IMR-90 (cell line): Measurements from ENCODE around the gene URAD. TPM values are rescaled to one million over a fixed set of nuclear protein-coding genes. Genes with fewer than 3 reads are reported as not detected.
A peak's percentile ranks its signal among the peaks of the same experiment; 100 is the strongest.

Experiments
- ATAC-seq: fragments of 200-7000 bp; cut with Tn5 transposase; 2 replicates; pipeline ENCODE4 v1.9.1; 2020; ENCODE audit warnings: low read depth, mild to moderate bottlenecking, moderate library complexity
- BruUV-seq: library from RNA; stranded (reverse); fragments of 400-500 nt; replicated peaks from 2 replicates; lab custom pipeline; 2021; lab: Mats Ljungman, UMichigan
- CTCF ChIA-PET: fragments of 300-600 bp; formaldehyde crosslinking; extraction: SDS; loops from one replicate; lab custom pipeline; 2021; ENCODE audit warnings: antibody characterized with exemption; lab: Yijun Ruan, JAX
- POLR2A ChIA-PET: fragments of 300-600 bp; sonication (Branson Sonifier 250); formaldehyde crosslinking; loops from one replicate; lab custom pipeline; 2022; ENCODE audit warnings: antibody characterized with exemption; ENCODE audit not compliant: unreplicated experiment; lab: Charles Lee
- DNase-seq: peaks from one replicate; pipeline ENCODE4 v3.0.0; 2013
- H2AFZ ChIP-seq: replicated peaks from 2 replicates; pipeline ENCODE3; 2013; ENCODE audit warnings: low read length, mild to moderate bottlenecking; ENCODE audit not compliant: poor library complexity
- H2AK5ac ChIP-seq: 2 replicates; pipeline ENCODE4 v1.6.1; 2013; ENCODE audit warnings: low read depth, low read length, inconsistent platforms
- H2AK9ac ChIP-seq: replicated peaks from 2 replicates; pipeline ENCODE3; 2013; ENCODE audit warnings: mild to moderate bottlenecking, low read depth, low read length, moderate library complexity; ENCODE audit not compliant: poor library complexity
- H2BK120ac ChIP-seq: 2 replicates; pipeline ENCODE4 v1.6.1; 2013; ENCODE audit warnings: low read depth, low read length, inconsistent platforms
- H2BK15ac ChIP-seq: 3 replicates; pipeline ENCODE4 v1.6.1; 2013; ENCODE audit warnings: low read depth, low read length, inconsistent platforms
- H2BK20ac ChIP-seq: 2 replicates; pipeline ENCODE4 v1.6.1; 2013; ENCODE audit warnings: low read depth, mild to moderate bottlenecking, inconsistent platforms, low read length, moderate library complexity
- H2BK5ac ChIP-seq: 2 replicates; pipeline ENCODE4 v1.6.1; 2013; ENCODE audit warnings: mild to moderate bottlenecking, low read depth, low read length, inconsistent platforms; ENCODE audit not compliant: poor library complexity, severe bottlenecking
- H3K14ac ChIP-seq: replicated peaks from 2 replicates; pipeline ENCODE4 v1.6.1; 2013; ENCODE audit warnings: low read depth, low read length, inconsistent platforms
- H3K18ac ChIP-seq: 2 replicates; pipeline ENCODE4 v1.6.1; 2013; ENCODE audit warnings: low read depth, low read length, control low read depth
- H3K23ac ChIP-seq: 2 replicates; pipeline ENCODE4 v1.6.1; 2013; ENCODE audit warnings: low read depth, low read length, inconsistent platforms
- H3K27ac ChIP-seq: 2 replicates; pipeline ENCODE4 v1.5.1; 2013; ENCODE audit warnings: mild to moderate bottlenecking, control low read depth, low read length; ENCODE audit not compliant: insufficient read depth
- H3K27me3 ChIP-seq: 2 replicates; pipeline ENCODE4 v1.6.1; 2013; ENCODE audit warnings: low read length; ENCODE audit not compliant: control insufficient read depth, insufficient read depth
- H3K36me3 ChIP-seq: 2 replicates; pipeline ENCODE4 v1.6.1; 2013; ENCODE audit warnings: low read length, mixed read lengths; ENCODE audit not compliant: control insufficient read depth, insufficient read depth
- H3K4ac ChIP-seq: 2 replicates; pipeline ENCODE4 v1.6.1; 2013; ENCODE audit warnings: low read depth, low read length, inconsistent platforms
- H3K4me1 ChIP-seq: 2 replicates; pipeline ENCODE4 v1.6.1; 2013; ENCODE audit warnings: low read length, mixed read lengths; ENCODE audit not compliant: control insufficient read depth, insufficient read depth
- H3K4me2 ChIP-seq: 2 replicates; pipeline ENCODE4 v1.6.1; 2013; ENCODE audit warnings: low read depth, mild to moderate bottlenecking, control low read depth, low read length, moderate library complexity
- H3K4me3 ChIP-seq: 2 replicates; pipeline ENCODE4 v1.5.1; 2013; ENCODE audit warnings: low read depth, mild to moderate bottlenecking, control low read depth, low read length, moderate library complexity; ENCODE audit not compliant: insufficient read depth
- H3K56ac ChIP-seq: 2 replicates; pipeline ENCODE4 v1.6.1; 2013; ENCODE audit warnings: low read length, inconsistent platforms; ENCODE audit not compliant: insufficient read depth; ENCODE audit errors: extremely low read depth
- H3K79me1 ChIP-seq, 2 experiments: 2 replicates each; pipeline ENCODE4 v1.6.1; 2013; ENCODE audit warnings: low read length in 2 of 2, inconsistent platforms in 1 of 2, low read depth in 1 of 2
- H3K9ac ChIP-seq: 2 replicates; pipeline ENCODE4 v1.6.1; 2013; ENCODE audit warnings: low read depth, low read length, control low read depth
- H3K9me1 ChIP-seq: 2 replicates; pipeline ENCODE4 v1.6.1; 2013; ENCODE audit warnings: low read length, inconsistent platforms; ENCODE audit not compliant: insufficient read depth
- H3K9me3 ChIP-seq: 2 replicates; pipeline ENCODE4 v1.6.1; 2013; ENCODE audit warnings: low read length; ENCODE audit not compliant: control insufficient read depth, insufficient read depth
- H4K20me1 ChIP-seq: 2 replicates; pipeline ENCODE4 v1.6.1; 2013; ENCODE audit warnings: low read length, inconsistent platforms; ENCODE audit not compliant: insufficient read depth
- H4K5ac ChIP-seq: 2 replicates; pipeline ENCODE4 v1.6.1; 2013; ENCODE audit warnings: mild to moderate bottlenecking, low read depth, low read length, control low read depth
- H4K8ac ChIP-seq, 2 experiments: 2 replicates each; pipeline ENCODE4 v1.6.1; 2013; ENCODE audit warnings: low read depth in 2 of 2, low read length in 2 of 2, control low read depth in 1 of 2, inconsistent platforms in 1 of 2
- H4K91ac ChIP-seq: 2 replicates; pipeline ENCODE4 v1.6.1; 2013; ENCODE audit warnings: low read depth, low read length, inconsistent platforms; ENCODE audit not compliant: insufficient read depth
- BHLHE40 ChIP-seq: fragments of 150-350 bp; IDR thresholded peaks from 2 replicates; pipeline ENCODE4 v1.6.1; 2016; ENCODE audit warnings: mild to moderate bottlenecking, low read depth, low read length
- CEBPB ChIP-seq: IDR thresholded peaks from 2 replicates; pipeline ENCODE4 v1.6.1; 2012; ENCODE audit warnings: low read depth, low read length, improper control_type of control experiment
- CHD1 ChIP-seq: IDR thresholded peaks from 2 replicates; pipeline ENCODE4 v1.6.1; 2012; ENCODE audit warnings: low read depth, low read length, improper control_type of control experiment
- MAZ ChIP-seq: IDR thresholded peaks from 2 replicates; pipeline ENCODE4 v1.6.1; 2012; ENCODE audit warnings: low read depth, mild to moderate bottlenecking, low read length, improper control_type of control experiment, moderate library complexity, borderline replicate concordance
- NFE2L2 ChIP-seq: fragments of 150-350 bp; IDR thresholded peaks from 2 replicates; pipeline ENCODE4 v1.6.1; 2016; ENCODE audit warnings: low read depth, mild to moderate bottlenecking, low read length
- WGBS, 2 experiments: methylation state at CpG; one replicate each; pipeline versions ENCODE4 v1.1.5 to v1.1.7; 2013; ENCODE audit warnings: missing lambda C conversion rate in 2 of 2; ENCODE audit not compliant: insufficient read length in 1 of 2; ENCODE audit errors: extremely low coverage in 2 of 2; 5-methylcytosine and 5-hydroxymethylcytosine counted together
- dilution Hi-C: fragments of 300-500 bp; cut with HindIII; formaldehyde crosslinking; loops from one replicate; pipeline ENCODE4 v1.14.3; 2018; ENCODE audit warnings: low sequenced_read_pairs; ENCODE audit not compliant: unreplicated experiment
- in situ Hi-C: fragments of 300-500 bp; cut with MboI; formaldehyde crosslinking; loops from 3 replicates; pipeline ENCODE4 v1.14.3; 2019; ENCODE audit warnings: low sequenced_read_pairs, inconsistent platforms, mixed read lengths
- intact Hi-C: fragments of 100-400 bp; cut with micrococcal nuclease; formaldehyde crosslinking; loops from 2 replicates; pipeline ENCODE4 v1.10.0; 2022
- polyA plus RNA-seq, 3 experiments: library from polyadenylated mRNA; depleted of rRNA; stranded (reverse); fragments of >200 nt; gene quantifications; 2 replicates each; pipeline ENCODE4 v1.2.3, GENCODE V29; 2012; ENCODE audit warnings: low replicate concordance in 1 of 3
- total RNA-seq: library from RNA; depleted of rRNA; stranded (reverse); fragments of >200 nt; gene quantifications from 2 replicates; pipeline ENCODE4 v1.2.3, GENCODE V29; 2012
- TF ChIP-seq, protein P1 (sequence below): fragments of 150-350 bp; IDR thresholded peaks from 2 replicates; pipeline ENCODE4 v1.6.1; 2017; ENCODE audit warnings: mild to moderate bottlenecking, antibody characterized with exemption, low read length, low read depth

Gene URAD
- total and polyA plus RNA-seq, 2 of the 4 experiments (the other 2 are of a cell fraction): not detected

DNA sequence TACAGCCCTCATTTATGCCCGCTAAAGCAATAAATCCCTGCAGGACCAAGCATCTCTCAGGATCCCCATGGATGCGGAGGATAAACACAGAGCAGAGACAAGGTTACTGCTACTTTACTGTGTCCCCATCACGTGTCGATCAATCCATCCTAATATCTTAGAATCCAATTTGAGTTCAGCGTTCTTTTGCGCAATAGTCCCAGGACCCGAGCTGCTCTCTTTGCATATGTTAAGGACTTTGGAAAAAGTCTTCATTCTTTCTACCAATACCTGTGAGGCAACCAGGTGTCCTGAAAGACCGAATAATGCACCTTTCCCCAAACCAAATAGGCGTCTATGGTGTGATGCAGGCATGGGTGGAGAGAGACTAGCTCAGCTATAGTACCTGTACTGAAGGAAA lies 38.0 kb upstream of the URAD start:
- H2AFZ ChIP-seq: no peak overlapping the region
- no peak overlapping the region for H2BK5ac ChIP-seq
- H4K8ac ChIP-seq: no peak overlapping the region
- H3K4ac ChIP-seq: no peak overlapping the region
- H3K23ac ChIP-seq: no peak overlapping the region
- TF ChIP-seq, protein P1, sequence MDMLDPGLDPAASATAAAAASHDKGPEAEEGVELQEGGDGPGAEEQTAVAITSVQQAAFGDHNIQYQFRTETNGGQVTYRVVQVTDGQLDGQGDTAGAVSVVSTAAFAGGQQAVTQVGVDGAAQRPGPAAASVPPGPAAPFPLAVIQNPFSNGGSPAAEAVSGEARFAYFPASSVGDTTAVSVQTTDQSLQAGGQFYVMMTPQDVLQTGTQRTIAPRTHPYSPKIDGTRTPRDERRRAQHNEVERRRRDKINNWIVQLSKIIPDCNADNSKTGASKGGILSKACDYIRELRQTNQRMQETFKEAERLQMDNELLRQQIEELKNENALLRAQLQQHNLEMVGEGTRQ: no peak
- no peak for TF ChIP-seq MAZ
- TF ChIP-seq BHLHE40: no peak
- no peak for TF ChIP-seq NFE2L2
- TF ChIP-seq CEBPB: peak; percentile 50; the same call in 1 of the 2 replicates
- TF ChIP-seq CHD1: no peak
- no peak overlapping the region for H3K18ac ChIP-seq
- POLR2A ChIA-PET: no interaction called here
- no peak overlapping the region for H4K5ac ChIP-seq
- no peak overlapping the region for H3K9ac ChIP-seq
- dilution Hi-C loops: no loop called here
- H3K9me1 ChIP-seq: peaks cover 9% of the 10 kb centered on the region; the same call in 1 of the 2 replicates
- no peak overlapping the region for H3K4me2 ChIP-seq
- H3K27ac ChIP-seq: no peak overlapping the region
- intact Hi-C loops: no loop called here
- DNase-seq: no peak
- H3K4me1 ChIP-seq: peaks cover 8% of the 10 kb centered on the region
- H2AK9ac ChIP-seq: no peak overlapping the region
- in situ Hi-C loops: no loop called here
- ATAC-seq: no peak
- peak overlapping the region; percentile 6; the same call in 1 of the 2 replicates for H4K91ac ChIP-seq
- no peak overlapping the region for H2AK5ac ChIP-seq
- CTCF ChIA-PET: no interaction called here
- H3K36me3 ChIP-seq: no peaks in the 10 kb centered on the region
- peaks cover 6% of the 10 kb centered on the region; the same call in 1 of the 2 replicates for H3K27me3 ChIP-seq
- H3K9me3 ChIP-seq: no peaks in the 10 kb centered on the region
- H3K14ac ChIP-seq: no peak overlapping the region; the same call in 1 of the 2 replicates
- H2BK120ac ChIP-seq: no peak overlapping the region
- H4K20me1 ChIP-seq: no peaks in the 10 kb centered on the region
- H2BK20ac ChIP-seq: no peak overlapping the region
- H3K79me1 ChIP-seq: no peaks in the 10 kb centered on the region
- WGBS, 2 experiments: no CpG with 5 or more reads among the region's 9 CpGs
- BruUV-seq: no TSS peak
- no peak overlapping the region for H3K4me3 ChIP-seq
- no peak overlapping the region; the same call in 2 of the 3 replicates for H2BK15ac ChIP-seq
- no peak overlapping the region for H3K56ac ChIP-seq
